T-helper 1 cell treated with Interleukin-12 subunit alpha and Interleukin-12 subunit beta and Interleukin-4 antibody, amounts not matched to agents 30 μg/mL and 1 μg/mL, for 36 hours (primary cell): ENCODE data around the gene ENO3.
A peak's percentile ranks its signal among the peaks of the same experiment; 100 is the strongest.

Experiments used
- H3K27ac Mint-ChIP-seq: one replicate; pipeline ENCODE4 v1.8.0; 2021; ENCODE audit warnings: mild to moderate bottlenecking, mixed read lengths
- H3K27me3 Mint-ChIP-seq: one replicate; pipeline ENCODE4 v1.8.0; 2021; ENCODE audit warnings: low read depth, mixed read lengths
- H3K36me3 Mint-ChIP-seq: one replicate; pipeline ENCODE4 v1.8.0; 2021; ENCODE audit warnings: low read depth, mixed read lengths
- H3K4me1 Mint-ChIP-seq: one replicate; pipeline ENCODE4 v1.8.0; 2021; ENCODE audit warnings: low read depth, mixed read lengths
- H3K4me3 Mint-ChIP-seq: one replicate; pipeline ENCODE4 v1.8.0; 2021; ENCODE audit warnings: mild to moderate bottlenecking, moderate library complexity, mixed read lengths
- H3K9me3 Mint-ChIP-seq: one replicate; pipeline ENCODE4 v1.8.0; 2021; ENCODE audit warnings: mixed read lengths

Gene ENO3

GRCh38 chr17:4969551-4970173 is 18.7 kb downstream of the ENO3 start:
- H3K36me3 Mint-ChIP-seq: peaks cover 54% of the 10 kb centered on the region
- no peaks in the 10 kb centered on the region for H3K9me3 Mint-ChIP-seq
- H3K27ac Mint-ChIP-seq: no peak overlapping the region
- no peak overlapping the region for H3K4me3 Mint-ChIP-seq
- peaks cover 32% of the 10 kb centered on the region for H3K4me1 Mint-ChIP-seq
- no peaks in the 10 kb centered on the region for H3K27me3 Mint-ChIP-seq

- Mint-ChIP-seq H3K4me3 (peak overlapping the region; percentile 17), H3K27ac (no peak overlapping the region), H3K36me3 (peaks cover 59% of the 10 kb centered on the region)
Measured at GRCh38 chr17:4970273-4970672, 19.4 kb downstream of the ENO3 start.

GRCh38 chr17:4971826-4972225 is 20.9 kb downstream of the ENO3 start:
- Mint-ChIP-seq H3K36me3 (peaks cover 57% of the 10 kb centered on the region), H3K4me1 (peaks cover 25% of the 10 kb centered on the region), H3K4me3 (no peak overlapping the region), H3K27me3 (no peaks in the 10 kb centered on the region), H3K27ac (no peak overlapping the region), H3K9me3 (no peaks in the 10 kb centered on the region)

More at GRCh38 chr17:4970273-4970672, 19.4 kb downstream of the ENO3 start:
- Mint-ChIP-seq H3K27me3 (no peaks in the 10 kb centered on the region), H3K4me1 (peaks cover 34% of the 10 kb centered on the region), H3K9me3 (no peaks in the 10 kb centered on the region)

GRCh38 chr17:4972322-4972721 is 21.4 kb downstream of the ENO3 start:
- peaks cover 25% of the 10 kb centered on the region for H3K4me1 Mint-ChIP-seq
- no peaks in the 10 kb centered on the region for H3K27me3 Mint-ChIP-seq
- H3K36me3 Mint-ChIP-seq: peaks cover 60% of the 10 kb centered on the region
- H3K4me3 Mint-ChIP-seq: no peak overlapping the region
- H3K27ac Mint-ChIP-seq: no peak overlapping the region
- no peaks in the 10 kb centered on the region for H3K9me3 Mint-ChIP-seq

DNA sequence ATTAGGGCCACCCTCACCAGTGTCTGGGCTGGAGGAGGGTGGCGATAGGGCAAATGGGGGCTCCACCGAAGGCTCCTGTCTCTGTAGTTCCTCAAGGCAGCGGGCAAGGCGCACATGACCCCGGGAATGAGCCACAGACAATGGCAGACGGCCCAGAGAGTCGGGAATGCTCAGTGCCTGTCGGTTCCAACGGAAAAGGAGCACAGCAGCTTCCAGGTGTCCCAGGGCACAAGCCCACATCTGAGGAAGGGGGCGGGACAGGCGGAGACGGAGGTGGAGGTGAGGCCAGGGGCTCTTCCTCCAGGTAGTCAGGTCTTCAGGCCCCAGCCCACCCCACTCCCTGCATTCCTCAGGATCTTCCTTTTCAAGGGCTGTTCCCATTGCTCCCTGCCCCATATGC is 21.8 kb downstream of the ENO3 start:
- H3K27ac Mint-ChIP-seq: no peak overlapping the region
- H3K9me3 Mint-ChIP-seq: no peaks in the 10 kb centered on the region
- H3K4me1 Mint-ChIP-seq: peaks cover 25% of the 10 kb centered on the region
- no peaks in the 10 kb centered on the region for H3K27me3 Mint-ChIP-seq
- H3K4me3 Mint-ChIP-seq: no peak overlapping the region
- peaks cover 61% of the 10 kb centered on the region for H3K36me3 Mint-ChIP-seq

- Mint-ChIP-seq H3K36me3 (peaks cover 67% of the 10 kb centered on the region), H3K4me1 (peaks cover 25% of the 10 kb centered on the region), H3K27ac (no peak overlapping the region), H3K27me3 (no peaks in the 10 kb centered on the region), H3K4me3 (no peak overlapping the region), H3K9me3 (no peaks in the 10 kb centered on the region)
Measured at GRCh38 chr17:4973256-4974114, 22.6 kb downstream of the ENO3 start.

GRCh38 chr17:4974115-4974670 is 23.3 kb downstream of the ENO3 start:
- Mint-ChIP-seq H3K27ac (no peak overlapping the region), H3K27me3 (no peaks in the 10 kb centered on the region), H3K4me3 (no peak overlapping the region)

GRCh38 chr17:4978726-4979125 is 27.8 kb downstream of the ENO3 start:
- no peaks in the 10 kb centered on the region for H3K9me3 Mint-ChIP-seq
- no peaks in the 10 kb centered on the region for H3K27me3 Mint-ChIP-seq
- no peak overlapping the region for H3K4me3 Mint-ChIP-seq
- no peak overlapping the region for H3K27ac Mint-ChIP-seq
- H3K36me3 Mint-ChIP-seq: peaks cover 57% of the 10 kb centered on the region
- H3K4me1 Mint-ChIP-seq: peaks cover 27% of the 10 kb centered on the region

More at GRCh38 chr17:4974115-4974670, 23.3 kb downstream of the ENO3 start:
- Mint-ChIP-seq H3K4me1 (peaks cover 19% of the 10 kb centered on the region), H3K36me3 (peaks cover 61% of the 10 kb centered on the region), H3K9me3 (no peaks in the 10 kb centered on the region)

- H3K36me3 Mint-ChIP-seq: peaks cover 48% of the 10 kb centered on the region
Measured at GRCh38 chr17:4980644-4981216, 29.8 kb downstream of the ENO3 start.

DNA sequence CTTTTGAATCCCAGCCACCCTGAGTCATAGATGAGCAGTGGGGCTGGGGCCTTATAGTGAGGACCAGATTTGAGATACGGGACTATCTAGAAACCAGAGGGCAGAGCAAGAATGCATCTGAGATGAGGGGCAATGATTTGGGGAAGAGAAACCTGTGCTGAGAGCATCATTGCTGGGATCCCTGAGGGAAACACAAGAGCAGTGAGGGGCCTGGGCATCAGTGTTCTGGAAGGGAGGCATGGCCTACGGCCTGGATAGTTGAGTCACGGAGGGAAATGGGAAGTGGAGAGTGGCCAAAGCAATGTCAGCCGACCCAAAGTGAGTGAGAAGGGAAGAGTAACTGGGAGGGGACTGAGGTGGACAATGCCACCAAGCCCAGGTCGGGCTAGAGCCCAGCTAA is 31.4 kb downstream of the ENO3 start:
- Mint-ChIP-seq H3K4me3 (no peak overlapping the region), H3K27ac (no peak overlapping the region), H3K36me3 (peaks cover 47% of the 10 kb centered on the region)

More at GRCh38 chr17:4980644-4981216, 29.8 kb downstream of the ENO3 start:
- H3K27me3 Mint-ChIP-seq: no peaks in the 10 kb centered on the region
- H3K4me3 Mint-ChIP-seq: no peak overlapping the region
- H3K9me3 Mint-ChIP-seq: no peaks in the 10 kb centered on the region
- peak overlapping the region; percentile 82 for H3K27ac Mint-ChIP-seq
- peaks cover 30% of the 10 kb centered on the region for H3K4me1 Mint-ChIP-seq

DNA sequence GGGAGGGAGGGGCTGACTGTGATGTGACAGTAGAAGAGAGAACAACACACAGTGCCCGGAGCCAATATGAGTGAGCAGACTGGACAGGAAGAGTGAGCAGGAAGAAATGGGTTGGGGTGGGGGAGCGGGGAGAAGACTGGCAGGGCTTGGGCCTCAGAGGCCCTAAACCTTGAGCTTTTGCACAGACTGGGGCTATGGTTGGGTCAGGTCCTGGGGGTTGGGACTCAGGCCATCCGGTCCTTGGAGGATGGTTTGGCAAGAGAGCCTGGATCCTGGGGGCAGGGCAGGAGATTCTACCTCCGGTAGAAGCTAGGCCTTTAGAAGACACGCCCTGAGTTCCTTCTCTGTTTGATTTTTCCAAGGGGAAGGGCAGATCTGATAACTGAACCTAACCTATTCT is 35.5 kb downstream of the ENO3 start:
- Mint-ChIP-seq H3K9me3 (no peaks in the 10 kb centered on the region), H3K27me3 (no peaks in the 10 kb centered on the region), H3K36me3 (peaks cover 26% of the 10 kb centered on the region), H3K4me1 (peaks cover 41% of the 10 kb centered on the region), H3K27ac (peak overlapping the region; percentile 86), H3K4me3 (peak overlapping the region; percentile 92)

More for the DNA sequence above, 31.4 kb downstream of the ENO3 start:
- Mint-ChIP-seq H3K4me1 (peaks cover 36% of the 10 kb centered on the region), H3K27me3 (no peaks in the 10 kb centered on the region), H3K9me3 (no peaks in the 10 kb centered on the region)

GRCh38 chr17:4986951-4987766 is 36.2 kb downstream of the ENO3 start, which contains the start of gene CAMTA2:
CAMTA2 (minus strand) TSS chr17:4987675; CDS start chr17:4986222, 1,453 bp downstream.
- Mint-ChIP-seq H3K36me3 (peaks cover 20% of the 10 kb centered on the region), H3K4me3 (peak within 1 kb of the TSS; percentile 92), H3K27me3 (no peaks in the 10 kb centered on the region), H3K4me1 (peaks cover 35% of the 10 kb centered on the region), H3K9me3 (no peaks in the 10 kb centered on the region), H3K27ac (peak within 1 kb of the TSS; percentile 94)

DNA sequence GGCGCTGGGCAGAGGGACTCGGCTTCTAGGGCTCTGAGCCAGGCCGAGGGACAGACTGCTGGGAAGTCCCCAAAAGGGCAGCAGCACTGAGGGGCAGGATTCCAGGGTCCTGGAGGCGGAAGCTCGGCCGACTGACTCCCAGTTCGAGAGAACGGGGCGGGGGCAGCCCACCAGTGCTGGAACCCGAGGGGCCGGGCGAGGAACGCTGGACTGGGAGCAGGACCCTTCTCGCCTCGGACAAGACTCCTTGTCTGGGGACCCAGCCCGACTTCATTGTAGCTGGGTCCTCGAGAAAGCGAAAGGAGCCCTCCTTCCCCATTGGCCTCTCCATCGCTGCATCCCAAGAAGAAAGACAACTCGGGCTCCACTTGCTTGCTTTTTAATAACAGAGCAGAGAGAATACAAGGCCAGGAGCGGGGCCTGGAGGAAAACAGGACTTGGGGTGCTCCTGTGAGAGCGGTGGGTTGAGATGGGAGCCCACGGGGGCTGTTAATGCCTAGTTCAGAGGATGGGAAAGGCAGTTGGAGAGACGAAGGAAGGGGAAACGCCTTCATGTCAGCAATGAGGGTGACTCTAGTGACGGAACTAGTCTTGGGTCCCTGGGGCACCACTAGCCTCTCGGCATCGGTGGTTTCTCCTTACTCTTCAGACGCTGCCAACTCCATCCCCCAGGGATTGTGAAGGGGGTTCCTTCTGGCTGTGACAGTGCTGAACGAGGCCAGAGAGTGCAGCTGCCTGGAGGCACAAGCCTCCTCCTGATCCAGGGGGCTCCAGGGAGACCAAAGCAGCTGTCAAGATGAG is 37.0 kb downstream of the ENO3 start:
- peak overlapping the region; percentile 94 for H3K27ac Mint-ChIP-seq

More for the DNA sequence above, 37.0 kb downstream of the ENO3 start:
- peaks cover 13% of the 10 kb centered on the region for H3K36me3 Mint-ChIP-seq
- no peaks in the 10 kb centered on the region for H3K9me3 Mint-ChIP-seq
- peaks cover 33% of the 10 kb centered on the region for H3K4me1 Mint-ChIP-seq
- H3K27me3 Mint-ChIP-seq: no peaks in the 10 kb centered on the region
- H3K4me3 Mint-ChIP-seq: peak overlapping the region; percentile 92
